Astrocyte (in vitro differentiated cells and primary cell): ENCODE measurements around the gene PARP9. TPM values are rescaled to one million over a fixed set of nuclear protein-coding genes. Genes with fewer than 3 reads are reported as not detected.

Experiments
- DNase-seq: peaks from one replicate; pipeline ENCODE4 v3.0.0-alpha.2; 2010; ENCODE audit warnings: low read depth
- FAIRE-seq: peaks from 2 replicates; lab custom pipeline; 2011; peaks lifted over from hg19 to GRCh38; lab: Jason Lieb, UNC
- H2AFZ ChIP-seq: 2 replicates; pipeline ENCODE4 v1.6.0; 2012; ENCODE audit warnings: low read depth, low read length, inconsistent platforms
- H3K27ac ChIP-seq: 2 replicates; pipeline ENCODE4 v1.5.1; 2011; ENCODE audit warnings: low read depth, low read length, inconsistent platforms
- H3K27me3 ChIP-seq: 2 replicates; pipeline ENCODE4 v1.6.0; 2011; ENCODE audit warnings: low read length, inconsistent platforms; ENCODE audit not compliant: insufficient read depth
- H3K36me3 ChIP-seq: 2 replicates; pipeline ENCODE4 v1.5.1; 2011; ENCODE audit warnings: low read length, inconsistent platforms; ENCODE audit not compliant: insufficient read depth
- H3K4me1 ChIP-seq: 2 replicates; pipeline ENCODE4 v1.5.1; 2011; ENCODE audit warnings: low read length, inconsistent platforms; ENCODE audit not compliant: insufficient read depth
- H3K4me2 ChIP-seq: 2 replicates; pipeline ENCODE4 v1.6.0; 2012; ENCODE audit warnings: low read length, inconsistent platforms
- H3K4me3 ChIP-seq: 2 replicates; pipeline ENCODE4 v1.5.1; 2011; ENCODE audit warnings: low read depth, mild to moderate bottlenecking, low read length, inconsistent platforms; ENCODE audit not compliant: insufficient read depth
- H3K79me2 ChIP-seq: 2 replicates; pipeline ENCODE4 v1.6.0; 2012; ENCODE audit warnings: mild to moderate bottlenecking, low read length, inconsistent platforms; ENCODE audit not compliant: insufficient read depth
- H3K9ac ChIP-seq: 2 replicates; pipeline ENCODE4 v1.6.0; 2012; ENCODE audit warnings: mild to moderate bottlenecking, low read length, inconsistent platforms
- H3K9me3 ChIP-seq: 2 replicates; pipeline ENCODE4 v1.5.1; 2012; ENCODE audit warnings: low read depth, mild to moderate bottlenecking, low read length, inconsistent platforms; ENCODE audit not compliant: insufficient read depth
- H4K20me1 ChIP-seq: 2 replicates; pipeline ENCODE4 v1.6.0; 2012; ENCODE audit warnings: low read length, inconsistent platforms; ENCODE audit not compliant: insufficient read depth
- H3K27ac Mint-ChIP-seq: one replicate; pipeline ENCODE4 v1.8.0; 2021; ENCODE audit warnings: mild to moderate bottlenecking, mixed read lengths; ENCODE audit not compliant: unreplicated experiment
- H3K27me3 Mint-ChIP-seq: one replicate; pipeline ENCODE4 v1.8.0; 2021; ENCODE audit warnings: low read depth, mixed read lengths; ENCODE audit not compliant: unreplicated experiment
- H3K36me3 Mint-ChIP-seq: one replicate; pipeline ENCODE4 v1.8.0; 2021; ENCODE audit warnings: low read depth, mixed read lengths; ENCODE audit not compliant: unreplicated experiment
- H3K4me1 Mint-ChIP-seq: one replicate; pipeline ENCODE4 v1.8.0; 2021; ENCODE audit warnings: low read depth, mixed read lengths; ENCODE audit not compliant: unreplicated experiment
- H3K4me3 Mint-ChIP-seq: one replicate; pipeline ENCODE4 v1.8.0; 2021; ENCODE audit warnings: mild to moderate bottlenecking, moderate library complexity, mixed read lengths; ENCODE audit not compliant: unreplicated experiment
- H3K9me3 Mint-ChIP-seq: one replicate; pipeline ENCODE4 v1.8.0; 2021; ENCODE audit warnings: mild to moderate bottlenecking, mixed read lengths; ENCODE audit not compliant: unreplicated experiment
- CTCF ChIP-seq: IDR thresholded peaks from 2 replicates; pipeline ENCODE4 v1.5.1; 2011; ENCODE audit warnings: low read depth, mild to moderate bottlenecking, inconsistent platforms, low read length, moderate library complexity; ENCODE audit not compliant: insufficient read depth
- EZH2 ChIP-seq: IDR thresholded peaks from 2 replicates; pipeline ENCODE4 v1.6.1; 2012; ENCODE audit warnings: mild to moderate bottlenecking, low read length, inconsistent platforms; ENCODE audit not compliant: insufficient read depth
- total RNA-seq: library from RNA; stranded (reverse); gene quantifications from 2 replicates; pipeline ENCODE4 v1.2.1, GENCODE V29; 2021

The PARP9 gene
- total RNA-seq, 1 donor from 2014 or later, result 74.1 TPM

DNA sequence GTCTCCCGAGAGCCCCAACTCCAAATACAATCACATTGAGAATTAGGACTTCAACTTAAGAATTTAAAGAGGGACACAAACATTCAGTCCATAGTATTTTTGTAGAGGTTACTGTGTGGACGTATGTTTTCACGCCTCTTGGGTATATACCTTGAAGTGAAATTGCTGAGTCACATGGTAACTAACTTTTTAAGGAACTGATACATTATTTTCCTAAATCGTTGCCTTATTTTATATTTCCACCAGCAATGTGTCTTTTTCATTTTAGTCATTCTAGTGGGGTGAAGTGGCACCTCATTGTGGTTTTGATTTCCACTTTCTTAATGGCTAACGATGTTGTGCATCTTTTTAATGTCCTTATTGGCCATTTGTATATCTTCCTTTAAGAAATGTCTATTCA is 25.2 kb upstream of the PARP9 start:
- DNase-seq (no peak), FAIRE-seq (no peak)
- no peaks in the 10 kb centered on the region for H3K27me3 Mint-ChIP-seq
- no peaks in the 10 kb centered on the region for H3K36me3 ChIP-seq
- no peaks in the 10 kb centered on the region for H3K27me3 ChIP-seq
- H3K9me3 ChIP-seq, result no peaks in the 10 kb centered on the region
- H3K27ac ChIP-seq, result no peak overlapping the region
- no peaks in the 10 kb centered on the region for H3K4me1 Mint-ChIP-seq
- no peaks in the 10 kb centered on the region for H3K4me1 ChIP-seq
- no peak overlapping the region for H3K4me3 ChIP-seq
- peaks cover 2% of the 10 kb centered on the region for H3K9me3 Mint-ChIP-seq
- H3K4me2 ChIP-seq, result no peak overlapping the region
- no peak overlapping the region for H3K27ac Mint-ChIP-seq
- H3K4me3 Mint-ChIP-seq, result no peak overlapping the region
- TF ChIP-seq CTCF (no peak), EZH2 (no peak)
- H3K79me2 ChIP-seq, result no peaks in the 10 kb centered on the region
- H2AFZ ChIP-seq, result no peak overlapping the region
- H3K9ac ChIP-seq, result no peak overlapping the region
- no peaks in the 10 kb centered on the region for H3K36me3 Mint-ChIP-seq
- H4K20me1 ChIP-seq, result no peaks in the 10 kb centered on the region

DNA sequence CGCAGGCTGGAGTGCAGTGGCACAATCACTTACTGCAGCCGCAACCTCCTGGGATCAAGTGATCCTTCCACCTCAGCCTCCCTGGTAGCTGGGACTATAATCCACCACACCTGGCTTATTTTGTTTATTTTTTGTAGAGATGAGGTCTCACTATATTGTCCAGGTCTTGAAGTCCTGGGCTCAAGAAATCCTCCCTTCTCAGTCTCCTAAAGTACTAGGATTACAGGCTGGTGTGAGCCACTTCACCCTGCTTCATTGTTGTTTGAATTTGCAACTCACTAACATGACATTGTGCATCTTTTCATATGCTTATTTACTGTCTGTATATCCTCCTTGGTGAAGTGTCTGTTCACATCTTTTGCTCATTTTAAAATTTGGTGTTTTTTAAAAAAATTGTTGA is 23.5 kb upstream of the PARP9 start:
- H3K36me3 Mint-ChIP-seq, result no peaks in the 10 kb centered on the region

More for the DNA sequence above, 23.5 kb upstream of the PARP9 start:
- H3K27me3 Mint-ChIP-seq, result no peaks in the 10 kb centered on the region
- no peak for TF ChIP-seq CTCF
- TF ChIP-seq EZH2, result no peak
- Histone ChIP-seq H3K9ac (no peak overlapping the region), H3K4me3 (no peak overlapping the region), H3K79me2 (no peaks in the 10 kb centered on the region), H4K20me1 (no peaks in the 10 kb centered on the region), H2AFZ (no peak overlapping the region), H3K27ac (no peak overlapping the region), H3K4me1 (no peaks in the 10 kb centered on the region), H3K9me3 (no peaks in the 10 kb centered on the region), H3K4me2 (no peak overlapping the region), H3K36me3 (no peaks in the 10 kb centered on the region), H3K27me3 (no peaks in the 10 kb centered on the region)
- H3K27ac Mint-ChIP-seq, result no peak overlapping the region
- H3K9me3 Mint-ChIP-seq, result peaks cover 7% of the 10 kb centered on the region
- H3K4me3 Mint-ChIP-seq, result no peak overlapping the region
- FAIRE-seq (no peak), DNase-seq (no peak)
- no peaks in the 10 kb centered on the region for H3K4me1 Mint-ChIP-seq
